Endometrium (tissue), 2 donors: ENCODE measurements around the gene ARRB1.

ENCODE experiments used
- FAIRE-seq: peaks from 2 replicates; lab custom pipeline; 2012; peaks lifted over from hg19 to GRCh38; lab: Jason Lieb, UNC
- donor health status: control.
- donor health status: control.

ARRB1 gene

GRCh38 chr11:75246671-75247350 is 104.7 kb downstream of the ARRB1 start:
- FAIRE-seq, result no peak

GRCh38 chr11:75246006-75246670 is 105.3 kb downstream of the ARRB1 start:
- FAIRE-seq, result no peak

- no peak for FAIRE-seq
Observed at GRCh38 chr11:75245356-75246005, 106.0 kb downstream of the ARRB1 start.

GRCh38 chr11:75244052-75244814 is 107.2 kb downstream of the ARRB1 start:
- no peak for FAIRE-seq

- FAIRE-seq, result no peak
Observed at GRCh38 chr11:75242722-75243600, 108.5 kb downstream of the ARRB1 start.

- no peak for FAIRE-seq
Observed at GRCh38 chr11:75241906-75242644, 109.4 kb downstream of the ARRB1 start.

- no peak for FAIRE-seq
Observed at GRCh38 chr11:75241036-75241905, 110.2 kb downstream of the ARRB1 start.

- no peak for FAIRE-seq
Observed at GRCh38 chr11:75240311-75241035, 111.0 kb downstream of the ARRB1 start, which contains the start of gene TPBGL. Gene TPBGL (plus strand): TSS chr11:75240774. CDS start chr11:75241050, 276 bp downstream.

GRCh38 chr11:75239531-75240290 is 111.8 kb downstream of the ARRB1 start:
- no peak for FAIRE-seq

- FAIRE-seq, result no peak
Observed at GRCh38 chr11:75238595-75239440, 112.6 kb downstream of the ARRB1 start.

- no peak for FAIRE-seq
Observed at GRCh38 chr11:75237050-75237449, 114.4 kb downstream of the ARRB1 start.

- FAIRE-seq, result no peak
Observed at GRCh38 chr11:75236062-75236461, 115.4 kb downstream of the ARRB1 start.

GRCh38 chr11:75233754-75234172 is 117.7 kb downstream of the ARRB1 start:
- FAIRE-seq, result no peak

GRCh38 chr11:75230621-75231020 is 120.8 kb downstream of the ARRB1 start:
- FAIRE-seq, result no peak

GRCh38 chr11:75229466-75229865 is 122.0 kb downstream of the ARRB1 start:
- FAIRE-seq, result no peak

- no peak for FAIRE-seq
Observed at GRCh38 chr11:75225794-75226193, 125.7 kb downstream of the ARRB1 start.

- FAIRE-seq, result no peak
Observed at GRCh38 chr11:75223954-75224643, 127.4 kb downstream of the ARRB1 start.
